Measurements from ENCODE around the gene FGGY.

GRCh38 chr1:59718989-59719360, 422.1 kb downstream of the FGGY start:
- TF ChIP-seq, protein P1, sequence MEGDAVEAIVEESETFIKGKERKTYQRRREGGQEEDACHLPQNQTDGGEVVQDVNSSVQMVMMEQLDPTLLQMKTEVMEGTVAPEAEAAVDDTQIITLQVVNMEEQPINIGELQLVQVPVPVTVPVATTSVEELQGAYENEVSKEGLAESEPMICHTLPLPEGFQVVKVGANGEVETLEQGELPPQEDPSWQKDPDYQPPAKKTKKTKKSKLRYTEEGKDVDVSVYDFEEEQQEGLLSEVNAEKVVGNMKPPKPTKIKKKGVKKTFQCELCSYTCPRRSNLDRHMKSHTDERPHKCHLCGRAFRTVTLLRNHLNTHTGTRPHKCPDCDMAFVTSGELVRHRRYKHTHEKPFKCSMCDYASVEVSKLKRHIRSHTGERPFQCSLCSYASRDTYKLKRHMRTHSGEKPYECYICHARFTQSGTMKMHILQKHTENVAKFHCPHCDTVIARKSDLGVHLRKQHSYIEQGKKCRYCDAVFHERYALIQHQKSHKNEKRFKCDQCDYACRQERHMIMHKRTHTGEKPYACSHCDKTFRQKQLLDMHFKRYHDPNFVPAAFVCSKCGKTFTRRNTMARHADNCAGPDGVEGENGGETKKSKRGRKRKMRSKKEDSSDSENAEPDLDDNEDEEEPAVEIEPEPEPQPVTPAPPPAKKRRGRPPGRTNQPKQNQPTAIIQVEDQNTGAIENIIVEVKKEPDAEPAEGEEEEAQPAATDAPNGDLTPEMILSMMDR (IDR thresholded peaks at IDR 0.05; ENCODE audit: low read depth, low read length): no peak
- TF ChIP-seq, protein P2, sequence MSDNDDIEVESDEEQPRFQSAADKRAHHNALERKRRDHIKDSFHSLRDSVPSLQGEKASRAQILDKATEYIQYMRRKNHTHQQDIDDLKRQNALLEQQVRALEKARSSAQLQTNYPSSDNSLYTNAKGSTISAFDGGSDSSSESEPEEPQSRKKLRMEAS (IDR thresholded peaks at IDR 0.05; ENCODE audit: low read depth, low read length): no peak
- no peak for TF ChIP-seq POLR2A (IDR thresholded peaks at IDR 0.05; ENCODE audit: extremely low read depth, insufficient read length)
